Measurements from ENCODE around the gene ETF1. TPM values are rescaled to one million over a fixed set of nuclear protein-coding genes. Genes with fewer than 3 reads are reported as not detected.
A peak's percentile ranks its signal among the peaks of the same experiment; 100 is the strongest.

ETF1 gene
- total RNA-seq, 1 donor from 2014 or later = 205 TPM

DNA sequence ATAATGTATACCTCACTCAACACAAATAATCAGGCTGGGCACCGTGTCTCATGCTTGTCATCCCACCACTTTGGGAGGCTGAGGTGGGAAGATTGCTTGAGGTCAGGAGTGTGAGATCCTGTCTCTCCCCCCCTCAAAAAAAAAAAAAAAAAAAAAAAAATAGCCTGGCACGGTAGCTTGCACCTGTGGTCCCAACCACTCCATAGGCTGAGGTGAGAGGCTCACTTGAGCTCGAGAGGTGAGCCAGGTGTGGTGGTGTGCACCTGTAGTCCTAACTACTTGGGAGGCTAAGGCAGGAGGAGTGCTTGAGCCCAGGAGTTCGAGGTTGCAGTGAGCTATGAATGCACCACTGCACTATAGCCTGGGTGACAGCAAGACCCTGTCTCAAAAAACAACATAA, 9.6 kb upstream of the ETF1 start:
- intact Hi-C loops (cut with micrococcal nuclease) = no loop called here
- Mint-ChIP-seq H3K27ac (no peak overlapping the region), H3K4me1 (peaks cover 15% of the 10 kb centered on the region), H3K4me3 (no peak overlapping the region), H3K9me3 (no peaks in the 10 kb centered on the region), H3K27me3 (no peaks in the 10 kb centered on the region), H3K36me3 (ENCODE audit: low read depth) (peaks cover 56% of the 10 kb centered on the region)
- peak; percentile 48 for DNase-seq

DNA sequence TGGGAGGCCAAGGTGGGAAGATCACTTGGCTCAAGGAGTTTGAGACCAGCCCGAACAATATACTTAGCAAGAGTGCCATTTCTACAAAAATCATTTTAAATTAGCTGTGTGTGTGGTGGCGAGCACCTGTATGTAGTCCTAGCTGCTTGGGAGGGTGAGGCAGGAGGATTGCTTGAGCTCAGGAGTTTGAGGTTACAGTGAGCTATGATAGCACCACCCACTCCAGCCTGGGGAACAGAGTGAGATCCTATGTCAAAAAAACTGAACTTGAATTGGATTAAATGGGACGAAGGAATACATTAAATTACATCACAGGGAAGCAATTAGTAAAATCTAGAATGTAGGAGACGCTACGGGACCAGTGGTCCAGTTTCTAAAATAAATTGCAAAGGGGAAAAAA, 6.4 kb upstream of the ETF1 start:
- Mint-ChIP-seq H3K4me3 (no peak overlapping the region), H3K27me3 (no peaks in the 10 kb centered on the region), H3K9me3 (no peaks in the 10 kb centered on the region), H3K36me3 (ENCODE audit: low read depth) (peaks cover 32% of the 10 kb centered on the region), H3K4me1 (peaks cover 27% of the 10 kb centered on the region), H3K27ac (no peak overlapping the region)
- peak; percentile 44 for DNase-seq
- intact Hi-C loops (cut with micrococcal nuclease) = loop anchor here (10.0 kb wide), 1 partner anchor 1015 kb away; the partner anchor contains the start of gene UBE2D2

DNA sequence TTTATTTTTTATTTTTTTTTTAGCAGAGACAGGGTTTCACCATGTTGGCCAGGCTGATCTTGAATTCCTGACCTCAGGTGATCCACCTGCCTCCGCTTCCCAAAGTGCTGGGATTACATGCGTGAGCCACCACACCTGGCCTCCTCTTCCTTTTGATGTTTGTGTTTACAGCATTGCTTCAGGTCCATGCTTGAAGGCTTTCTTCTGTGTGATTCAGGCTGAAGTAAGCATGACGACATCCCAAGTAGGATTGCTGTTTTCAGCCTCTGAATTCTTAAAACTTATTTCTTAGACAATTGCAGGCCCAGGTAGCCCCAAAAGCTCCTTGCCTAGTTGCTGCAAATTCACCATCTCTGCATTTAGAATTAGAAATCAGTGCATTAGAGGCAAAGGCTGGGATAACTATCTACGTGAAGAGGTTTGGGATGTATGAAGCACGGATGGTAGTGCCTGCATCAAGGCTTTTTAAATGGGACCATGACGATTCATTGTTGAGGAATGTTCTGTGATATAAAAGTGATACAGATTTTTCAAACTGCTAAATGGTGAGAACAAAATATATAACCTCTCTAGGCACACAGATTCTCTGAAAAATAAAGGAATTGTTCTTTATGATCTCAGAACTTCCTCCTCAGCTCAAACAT, 3.0 kb upstream of the ETF1 start:
- Mint-ChIP-seq H3K9me3 (no peaks in the 10 kb centered on the region), H3K27ac (peak overlapping the region; percentile 32), H3K4me1 (peaks cover 37% of the 10 kb centered on the region), H3K36me3 (ENCODE audit: low read depth) (peaks cover 33% of the 10 kb centered on the region), H3K27me3 (no peaks in the 10 kb centered on the region), H3K4me3 (peak overlapping the region; percentile 33)
- DNase-seq = no peak
- intact Hi-C loops (cut with micrococcal nuclease) = loop anchor here (10.0 kb wide), 1 partner anchor 1019 kb away; the partner anchor contains the start of gene UBE2D2

DNA sequence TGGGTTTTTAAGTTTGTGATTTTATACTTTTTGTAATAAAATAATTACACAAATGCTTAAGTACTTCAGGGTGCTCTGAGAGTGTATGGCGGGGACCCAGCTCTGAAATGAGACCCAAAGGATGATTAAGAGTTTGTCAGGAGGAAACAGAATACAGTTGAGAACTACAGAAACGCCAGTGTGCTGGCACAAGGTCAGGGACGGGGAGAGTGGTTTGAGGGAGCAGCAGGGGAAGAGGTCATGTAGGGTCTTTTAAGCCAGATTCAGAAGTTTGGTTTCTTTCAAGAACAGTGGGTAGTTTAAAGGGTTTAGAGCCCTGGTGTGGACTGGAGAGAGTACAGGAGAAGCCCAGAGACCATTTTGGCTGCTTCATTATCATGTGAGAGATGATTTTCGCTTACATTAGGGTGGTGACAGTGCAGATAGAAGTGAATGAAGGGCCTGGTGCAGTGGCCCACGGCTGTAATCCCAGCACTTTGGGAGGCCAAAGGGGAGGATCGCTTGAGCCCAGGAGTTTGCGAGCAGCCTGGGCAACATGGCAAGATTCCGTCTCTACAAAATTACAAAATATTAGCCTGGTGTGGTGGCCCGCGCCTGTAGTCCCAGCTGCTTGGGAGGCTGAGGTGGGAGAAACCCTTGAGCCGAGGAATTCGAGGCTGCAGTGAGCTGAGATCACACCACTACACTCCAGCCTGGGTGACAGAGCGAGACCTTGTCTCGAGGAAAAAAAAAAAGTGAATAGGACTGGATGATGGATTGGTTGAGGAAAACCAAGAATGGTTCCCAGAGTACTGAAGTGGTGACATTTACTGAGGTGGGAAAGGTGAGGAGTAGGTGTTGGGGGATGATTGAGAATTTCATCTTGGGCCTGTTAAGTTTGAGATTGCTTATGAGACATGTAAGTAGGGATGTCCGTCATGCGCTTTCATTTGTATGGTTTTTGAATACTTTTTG, 1.4 kb upstream of the ETF1 start:
- intact Hi-C loops (cut with micrococcal nuclease) = loop anchor here (10.0 kb wide), 1 partner anchor 1020 kb away; the partner anchor contains the start of gene UBE2D2
- Mint-ChIP-seq H3K27me3 (no peaks in the 10 kb centered on the region), H3K36me3 (ENCODE audit: low read depth) (peaks cover 36% of the 10 kb centered on the region), H3K4me1 (peaks cover 50% of the 10 kb centered on the region), H3K9me3 (no peaks in the 10 kb centered on the region), H3K27ac (peak overlapping the region; percentile 100), H3K4me3 (peak overlapping the region; percentile 99)
- peak; percentile 67 for DNase-seq

DNA sequence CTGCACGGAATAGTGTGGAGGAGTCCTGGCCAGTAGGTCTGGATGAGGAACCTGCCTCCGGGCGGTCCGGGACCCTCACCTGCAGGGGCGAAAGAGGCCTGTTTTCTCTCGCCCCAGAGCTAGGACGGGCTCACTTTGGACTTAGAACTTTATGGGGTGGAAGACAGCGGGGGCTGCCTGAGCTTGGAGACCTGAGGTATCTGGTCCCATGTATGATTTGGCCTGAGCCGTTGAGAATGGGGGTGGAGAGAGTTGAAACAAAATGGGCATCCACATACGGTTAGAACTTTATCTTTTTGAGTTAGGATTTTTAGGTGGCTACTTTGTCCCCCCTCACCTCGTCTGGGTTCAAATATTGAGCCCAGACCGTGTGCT, 681 bp upstream of the ETF1 start:
- Mint-ChIP-seq H3K4me1 (peaks cover 52% of the 10 kb centered on the region), H3K27me3 (no peaks in the 10 kb centered on the region), H3K36me3 (ENCODE audit: low read depth) (peaks cover 42% of the 10 kb centered on the region), H3K4me3 (peak overlapping the region; percentile 99), H3K27ac (peak overlapping the region; percentile 100), H3K9me3 (no peaks in the 10 kb centered on the region)
- intact Hi-C loops (cut with micrococcal nuclease) = loop anchor here (1.0 to 10.0 kb wide), 11 partner anchors 32 to 1021 kb away; partner anchors contain the start of genes BRD8, CDC23, EGR1 and HNRNPA0
- no peak for DNase-seq

DNA sequence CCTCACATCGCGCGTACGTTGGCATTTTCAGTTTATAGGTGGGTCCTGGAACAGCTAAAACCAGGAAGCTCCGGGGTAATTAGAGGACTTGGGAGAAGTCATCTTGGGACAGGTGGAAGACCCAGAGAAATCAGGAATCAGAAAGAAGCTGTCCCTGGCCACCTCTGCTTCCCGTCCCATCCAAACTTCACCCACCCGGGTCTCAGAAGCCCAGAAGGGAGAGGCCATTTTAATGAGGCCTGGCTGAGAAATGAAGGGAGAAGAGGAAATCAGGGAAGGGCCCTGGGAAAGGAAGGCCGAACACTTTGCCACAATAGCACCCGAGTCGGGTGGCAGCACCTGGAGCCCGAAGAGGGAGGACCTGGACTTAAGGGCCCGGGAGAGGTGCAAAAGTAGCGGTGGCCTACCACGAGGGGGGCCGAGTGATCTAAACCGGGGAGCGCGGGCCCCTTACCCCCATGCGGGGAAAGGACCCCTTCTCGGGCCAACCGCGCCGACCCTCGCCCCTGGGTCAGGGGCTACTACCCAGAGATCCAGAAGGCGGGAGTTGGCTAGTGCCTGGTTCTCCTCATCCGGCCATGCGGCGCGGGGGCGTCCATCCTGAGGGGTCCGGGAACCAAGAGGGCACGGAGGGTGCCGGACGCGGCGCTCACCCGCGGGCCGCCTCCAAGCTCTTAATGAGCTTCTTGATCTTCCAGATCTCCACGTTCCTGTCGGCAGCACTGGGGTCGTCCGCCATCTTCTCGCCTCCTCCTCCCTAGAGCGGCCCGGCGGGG, 668 bp downstream of the ETF1 start:
- H3K27ac Mint-ChIP-seq = peak overlapping the region; percentile 100
- peaks cover 48% of the 10 kb centered on the region for H3K36me3 Mint-ChIP-seq (ENCODE audit: low read depth)
- DNase-seq = peak; percentile 73

DNA sequence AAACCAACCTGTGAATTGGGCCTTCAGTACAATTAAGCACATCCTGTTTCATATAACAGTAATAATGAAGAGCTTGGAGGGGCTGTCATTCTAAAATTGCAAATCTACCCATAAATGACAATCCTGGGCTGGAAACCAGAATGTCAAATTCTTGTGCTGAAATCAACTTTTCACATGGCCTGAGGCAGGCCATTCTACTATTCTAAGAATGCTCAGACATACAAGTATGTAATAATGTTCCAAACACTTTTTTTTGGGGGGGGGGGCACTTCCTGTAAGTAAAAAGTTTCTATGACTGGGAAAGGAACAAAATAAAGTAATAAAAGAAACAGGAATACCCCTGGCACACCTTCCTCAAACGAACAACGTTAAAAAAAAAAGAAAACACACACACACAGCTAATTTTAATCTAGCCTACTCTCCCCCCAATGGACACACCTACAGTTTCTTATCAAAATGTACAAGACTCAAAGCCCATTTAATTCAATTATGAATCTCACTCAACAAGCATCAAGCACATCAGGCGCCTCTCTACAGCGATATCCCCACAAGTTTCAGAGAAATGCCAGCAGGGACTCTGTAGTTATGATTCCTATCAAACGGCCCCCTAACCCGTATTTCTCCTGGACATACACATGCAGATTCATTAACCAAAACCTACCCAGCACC, 1.4 kb downstream of the ETF1 start:
- DNase-seq = no peak
- H3K9me3 Mint-ChIP-seq = no peaks in the 10 kb centered on the region
- peak overlapping the region; percentile 100 for H3K27ac Mint-ChIP-seq
- H3K36me3 Mint-ChIP-seq (ENCODE audit: low read depth) = peaks cover 55% of the 10 kb centered on the region
- peaks cover 50% of the 10 kb centered on the region for H3K4me1 Mint-ChIP-seq
- H3K4me3 Mint-ChIP-seq = peak overlapping the region; percentile 99
- H3K27me3 Mint-ChIP-seq = no peaks in the 10 kb centered on the region
- intact Hi-C loops (cut with micrococcal nuclease) = loop anchor here (2.0 to 10.0 kb wide), 4 partner anchors 49 to 1023 kb away; partner anchors contain the start of genes BRD8, HNRNPA0, KIF20A and UBE2D2

More for the DNA sequence above, 668 bp downstream of the ETF1 start:
- Mint-ChIP-seq H3K9me3 (no peaks in the 10 kb centered on the region), H3K27me3 (no peaks in the 10 kb centered on the region), H3K4me1 (peaks cover 44% of the 10 kb centered on the region), H3K4me3 (peak overlapping the region; percentile 99)
- intact Hi-C loops (cut with micrococcal nuclease) = loop anchor here (2.0 to 10.0 kb wide), 4 partner anchors 50 to 1022 kb away; partner anchors contain the start of genes BRD8, HNRNPA0, KIF20A and UBE2D2

DNA sequence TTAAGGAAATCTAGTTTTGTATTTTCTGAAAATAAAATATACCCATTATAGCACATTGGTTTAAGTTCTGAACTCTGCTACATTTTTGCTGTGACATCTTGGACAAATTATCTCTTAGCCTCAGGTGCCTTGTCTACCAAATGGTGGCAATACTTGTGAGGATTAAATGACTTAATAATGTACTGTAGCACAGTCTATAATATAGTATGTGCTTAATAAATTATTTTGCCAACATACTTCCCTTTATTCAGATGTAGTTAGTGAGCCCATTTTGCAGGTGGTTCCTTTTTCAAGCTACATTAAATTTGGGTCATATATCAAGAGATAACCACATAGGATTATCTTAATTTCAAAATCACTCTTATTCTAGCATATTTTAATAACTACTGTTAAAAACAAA, 3.2 kb downstream of the ETF1 start:
- Mint-ChIP-seq H3K36me3 (ENCODE audit: low read depth) (peaks cover 60% of the 10 kb centered on the region), H3K4me1 (peaks cover 53% of the 10 kb centered on the region), H3K4me3 (peak overlapping the region; percentile 99), H3K9me3 (no peaks in the 10 kb centered on the region), H3K27me3 (no peaks in the 10 kb centered on the region), H3K27ac (no peak overlapping the region)
- intact Hi-C loops (cut with micrococcal nuclease) = loop anchor here (10.0 kb wide), 1 partner anchor 1025 kb away; the partner anchor contains the start of gene UBE2D2
- DNase-seq = no peak

DNA sequence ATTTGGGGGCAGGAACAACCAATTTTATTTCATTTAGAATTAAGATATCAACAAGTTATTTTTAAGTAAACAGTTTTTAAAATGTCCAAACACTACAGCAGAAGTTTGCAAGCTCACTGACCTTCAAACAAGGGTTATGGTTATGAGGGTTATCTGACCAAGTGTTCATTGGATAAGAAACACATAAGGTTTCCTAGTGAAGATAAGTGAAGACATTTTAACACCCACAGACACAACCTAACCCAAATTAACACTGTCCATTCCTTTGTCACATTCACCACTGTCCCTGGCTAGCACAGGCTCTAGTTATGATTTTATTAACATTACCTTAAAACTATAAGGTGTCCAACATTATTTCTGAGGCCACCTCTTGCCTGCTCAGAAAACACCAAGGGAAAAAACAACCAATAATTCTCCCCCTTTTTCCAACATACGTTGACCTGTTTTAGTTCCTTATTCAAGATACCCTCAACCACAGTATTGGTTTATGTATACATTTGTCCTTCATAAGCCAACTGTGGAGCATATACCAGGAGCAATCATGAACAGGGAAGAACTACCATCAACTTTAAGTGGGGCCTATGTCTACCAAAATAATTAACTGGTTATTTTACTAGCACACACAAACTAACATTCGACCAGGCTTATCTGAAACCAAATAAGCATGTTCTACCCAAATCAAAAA, 4.0 kb downstream of the ETF1 start:
- no peak overlapping the region for H3K27ac Mint-ChIP-seq
- peaks cover 47% of the 10 kb centered on the region for H3K4me1 Mint-ChIP-seq
- H3K9me3 Mint-ChIP-seq = no peaks in the 10 kb centered on the region
- H3K27me3 Mint-ChIP-seq = no peaks in the 10 kb centered on the region
- H3K4me3 Mint-ChIP-seq = no peak overlapping the region
- DNase-seq = no peak
- peaks cover 60% of the 10 kb centered on the region for H3K36me3 Mint-ChIP-seq (ENCODE audit: low read depth)
- intact Hi-C loops (cut with micrococcal nuclease) = no loop called here

DNA sequence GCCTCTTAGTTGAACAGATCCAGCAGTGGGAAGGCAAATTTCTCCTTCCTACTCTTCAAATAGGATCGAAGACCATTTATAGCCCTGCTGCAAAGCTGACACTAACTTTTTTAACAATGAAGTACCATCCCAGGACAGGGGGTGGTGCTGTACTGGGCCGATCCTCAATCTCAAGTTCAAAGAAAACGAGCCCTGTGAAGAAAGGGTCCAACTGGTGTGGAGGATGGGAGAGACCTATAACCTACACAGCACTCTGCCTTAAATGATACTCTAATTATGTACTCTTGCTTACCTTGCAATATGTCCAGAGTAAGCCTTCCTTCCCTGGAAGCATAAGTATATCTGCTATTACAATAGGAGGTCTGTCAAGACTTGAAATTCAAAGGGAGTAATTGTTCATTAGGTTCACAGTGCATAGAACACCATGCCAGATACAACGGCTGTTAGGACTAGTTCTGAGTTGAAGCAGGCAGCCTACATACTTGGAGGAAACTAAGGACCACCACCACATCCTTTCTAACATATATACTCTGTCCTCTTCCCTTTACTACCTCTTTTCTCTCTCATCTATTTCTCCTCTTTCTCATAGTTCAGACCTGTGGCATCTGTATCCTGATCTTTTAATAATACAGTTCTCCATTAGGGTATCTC, 6.2 kb downstream of the ETF1 start:
- peaks cover 58% of the 10 kb centered on the region for H3K4me1 Mint-ChIP-seq
- DNase-seq = peak; percentile 66
- H3K9me3 Mint-ChIP-seq = no peaks in the 10 kb centered on the region
- H3K27me3 Mint-ChIP-seq = no peaks in the 10 kb centered on the region
- H3K27ac Mint-ChIP-seq = peak overlapping the region; percentile 16
- intact Hi-C loops (cut with micrococcal nuclease) = no loop called here
- no peak overlapping the region for H3K4me3 Mint-ChIP-seq
- peaks cover 59% of the 10 kb centered on the region for H3K36me3 Mint-ChIP-seq (ENCODE audit: low read depth)

DNA sequence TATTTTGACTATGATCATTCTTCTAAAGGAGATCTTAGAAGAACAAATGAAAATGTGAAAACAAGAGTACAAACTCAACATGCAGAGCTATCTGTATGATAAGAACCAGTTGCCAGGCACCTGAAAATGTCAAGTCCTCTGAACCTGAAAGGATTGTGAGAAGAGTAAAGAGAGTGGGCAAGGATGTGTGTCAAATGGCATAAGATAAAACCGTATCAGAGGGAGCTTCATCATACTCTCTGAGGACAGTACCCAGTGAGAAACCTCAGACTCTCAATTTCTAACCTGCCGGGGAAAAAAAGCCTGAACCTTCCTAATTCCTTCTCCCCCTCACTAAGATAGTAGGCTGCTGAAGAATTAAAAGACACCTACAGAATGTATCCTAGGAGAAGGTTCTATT, 6.8 kb downstream of the ETF1 start:
- Mint-ChIP-seq H3K27me3 (no peaks in the 10 kb centered on the region), H3K9me3 (no peaks in the 10 kb centered on the region), H3K4me3 (no peak overlapping the region), H3K36me3 (ENCODE audit: low read depth) (peaks cover 56% of the 10 kb centered on the region), H3K4me1 (peaks cover 56% of the 10 kb centered on the region), H3K27ac (peak overlapping the region; percentile 52)
- DNase-seq = no peak
- intact Hi-C loops (cut with micrococcal nuclease) = no loop called here

Data from activated CD4-positive, alpha-beta T cell treated with anti-CD3 and anti-CD28 coated beads, Interleukin-2, amount 10 ng/mL, durations not matched to agents 24 days and 14 days (primary cell).